Loucy (cell line): ENCODE results near the gene DNAJC5G.

ENCODE experiments used
- H2AFZ ChIP-seq: fragments of 200-600 bp; sonication (generic); 2 replicates; pipeline ENCODE4 v1.6.0; 2016; ENCODE audit warnings: antibody characterized with exemption, mild to moderate bottlenecking, low read length, moderate library complexity
- H3F3A ChIP-seq: fragments of 200-600 bp; 2 replicates; pipeline ENCODE4 v1.6.0; 2016; ENCODE audit warnings: antibody characterized with exemption, low read depth, mild to moderate bottlenecking
- H3K27me3 ChIP-seq: fragments of 200-600 bp; sonication (generic); 2 replicates; pipeline ENCODE4 v1.6.1; 2014; ENCODE audit warnings: low read length, mild to moderate bottlenecking; ENCODE audit not compliant: insufficient read depth, poor library complexity, severe bottlenecking
- H3K36me3 ChIP-seq: fragments of 200-600 bp; sonication (generic); 2 replicates; pipeline ENCODE4 v1.6.1; 2016; ENCODE audit warnings: low read length; ENCODE audit not compliant: insufficient read depth
- H3K4me1 ChIP-seq: fragments of 200-600 bp; sonication (generic); 2 replicates; pipeline ENCODE4 v1.5.1; 2014; ENCODE audit warnings: low read length, mild to moderate bottlenecking; ENCODE audit not compliant: insufficient read depth, poor library complexity, severe bottlenecking
- H3K4me2 ChIP-seq: fragments of 200-600 bp; sonication (generic); 2 replicates; pipeline ENCODE4 v1.6.0; 2014; ENCODE audit warnings: antibody characterized with exemption, low read length, low read depth, mild to moderate bottlenecking; ENCODE audit not compliant: poor library complexity, severe bottlenecking
- H3K4me3 ChIP-seq: fragments of 200-600 bp; sonication (generic); 2 replicates; pipeline ENCODE4 v1.5.1; 2014; ENCODE audit warnings: low read length, mild to moderate bottlenecking, mixed read lengths; ENCODE audit not compliant: poor library complexity, severe bottlenecking
- H3K79me2 ChIP-seq: fragments of 200-600 bp; sonication (generic); 2 replicates; pipeline ENCODE4 v1.6.1; 2014; ENCODE audit warnings: low read length; ENCODE audit not compliant: insufficient read depth
- H3K9ac ChIP-seq: fragments of 200-600 bp; sonication (generic); 2 replicates; pipeline ENCODE4 v1.6.0; 2014; ENCODE audit warnings: mild to moderate bottlenecking, low read depth, low read length, moderate library complexity; ENCODE audit not compliant: poor library complexity, severe bottlenecking
- H3K9me2 ChIP-seq: fragments of 200-600 bp; sonication (generic); replicated peaks from 2 replicates; pipeline ENCODE4 v1.6.1; 2016; ENCODE audit warnings: low read depth, low read length, mixed read lengths
- H3K9me3 ChIP-seq: fragments of 200-600 bp; sonication (generic); 2 replicates; pipeline ENCODE4 v1.6.1; 2014; ENCODE audit warnings: mild to moderate bottlenecking, antibody characterized with exemption, low read length, low read depth; ENCODE audit not compliant: insufficient read depth
- H4K20me1 ChIP-seq: fragments of 200-600 bp; sonication (generic); 2 replicates; pipeline ENCODE4 v1.6.0; 2014; ENCODE audit warnings: antibody characterized with exemption, low read length, mild to moderate bottlenecking; ENCODE audit not compliant: insufficient read depth, poor library complexity, severe bottlenecking
- EZH2phosphoT487 ChIP-seq: fragments of 200-600 bp; IDR thresholded peaks from 2 replicates; pipeline ENCODE4 v1.6.1; 2018; ENCODE audit warnings: antibody characterized with exemption, mild to moderate bottlenecking, moderate library complexity, borderline replicate concordance
- TF ChIP-seq, protein P1 (sequence below): fragments of 200-600 bp; sonication (generic); conservative IDR thresholded peaks from 2 replicates; pipeline ENCODE4 v1.5.1; 2014; ENCODE audit warnings: mild to moderate bottlenecking, antibody characterized with exemption, low read length

Gene DNAJC5G

GRCh38 chr2:27247893-27248292 is 27.3 kb upstream of the DNAJC5G start:
- no peaks in the 10 kb centered on the region for H3K4me1 ChIP-seq
- H3K36me3 ChIP-seq, result peaks cover 18% of the 10 kb centered on the region; the same call in 1 of the 2 replicates

GRCh38 chr2:27249159-27249890 is 25.9 kb upstream of the DNAJC5G start:
- Histone ChIP-seq H3K9me2 (no peaks in the 10 kb centered on the region), H3K27me3 (no peaks in the 10 kb centered on the region), H3K9me3 (no peaks in the 10 kb centered on the region), H2AFZ (no peak overlapping the region), H4K20me1 (no peaks in the 10 kb centered on the region), H3K4me2 (no peak overlapping the region), H3F3A (no peaks in the 10 kb centered on the region), H3K36me3 (peaks cover 4% of the 10 kb centered on the region; the same call in 1 of the 2 replicates), H3K79me2 (no peaks in the 10 kb centered on the region), H3K4me1 (no peaks in the 10 kb centered on the region), H3K4me3 (no peak overlapping the region), H3K9ac (no peak overlapping the region)
- TF ChIP-seq, protein P1, sequence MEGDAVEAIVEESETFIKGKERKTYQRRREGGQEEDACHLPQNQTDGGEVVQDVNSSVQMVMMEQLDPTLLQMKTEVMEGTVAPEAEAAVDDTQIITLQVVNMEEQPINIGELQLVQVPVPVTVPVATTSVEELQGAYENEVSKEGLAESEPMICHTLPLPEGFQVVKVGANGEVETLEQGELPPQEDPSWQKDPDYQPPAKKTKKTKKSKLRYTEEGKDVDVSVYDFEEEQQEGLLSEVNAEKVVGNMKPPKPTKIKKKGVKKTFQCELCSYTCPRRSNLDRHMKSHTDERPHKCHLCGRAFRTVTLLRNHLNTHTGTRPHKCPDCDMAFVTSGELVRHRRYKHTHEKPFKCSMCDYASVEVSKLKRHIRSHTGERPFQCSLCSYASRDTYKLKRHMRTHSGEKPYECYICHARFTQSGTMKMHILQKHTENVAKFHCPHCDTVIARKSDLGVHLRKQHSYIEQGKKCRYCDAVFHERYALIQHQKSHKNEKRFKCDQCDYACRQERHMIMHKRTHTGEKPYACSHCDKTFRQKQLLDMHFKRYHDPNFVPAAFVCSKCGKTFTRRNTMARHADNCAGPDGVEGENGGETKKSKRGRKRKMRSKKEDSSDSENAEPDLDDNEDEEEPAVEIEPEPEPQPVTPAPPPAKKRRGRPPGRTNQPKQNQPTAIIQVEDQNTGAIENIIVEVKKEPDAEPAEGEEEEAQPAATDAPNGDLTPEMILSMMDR, result no peak
- TF ChIP-seq EZH2phosphoT487, result no peak

More at GRCh38 chr2:27247893-27248292, 27.3 kb upstream of the DNAJC5G start:
- Histone ChIP-seq H3K9me3 (no peaks in the 10 kb centered on the region), H3K9ac (no peak overlapping the region), H4K20me1 (no peaks in the 10 kb centered on the region), H3K79me2 (no peaks in the 10 kb centered on the region), H3K4me2 (no peak overlapping the region), H3K27me3 (no peaks in the 10 kb centered on the region), H3K4me3 (no peak overlapping the region), H2AFZ (no peak overlapping the region), H3K9me2 (no peaks in the 10 kb centered on the region), H3F3A (no peaks in the 10 kb centered on the region)
- no peak for TF ChIP-seq EZH2phosphoT487
- TF ChIP-seq, protein P1, result no peak

DNA sequence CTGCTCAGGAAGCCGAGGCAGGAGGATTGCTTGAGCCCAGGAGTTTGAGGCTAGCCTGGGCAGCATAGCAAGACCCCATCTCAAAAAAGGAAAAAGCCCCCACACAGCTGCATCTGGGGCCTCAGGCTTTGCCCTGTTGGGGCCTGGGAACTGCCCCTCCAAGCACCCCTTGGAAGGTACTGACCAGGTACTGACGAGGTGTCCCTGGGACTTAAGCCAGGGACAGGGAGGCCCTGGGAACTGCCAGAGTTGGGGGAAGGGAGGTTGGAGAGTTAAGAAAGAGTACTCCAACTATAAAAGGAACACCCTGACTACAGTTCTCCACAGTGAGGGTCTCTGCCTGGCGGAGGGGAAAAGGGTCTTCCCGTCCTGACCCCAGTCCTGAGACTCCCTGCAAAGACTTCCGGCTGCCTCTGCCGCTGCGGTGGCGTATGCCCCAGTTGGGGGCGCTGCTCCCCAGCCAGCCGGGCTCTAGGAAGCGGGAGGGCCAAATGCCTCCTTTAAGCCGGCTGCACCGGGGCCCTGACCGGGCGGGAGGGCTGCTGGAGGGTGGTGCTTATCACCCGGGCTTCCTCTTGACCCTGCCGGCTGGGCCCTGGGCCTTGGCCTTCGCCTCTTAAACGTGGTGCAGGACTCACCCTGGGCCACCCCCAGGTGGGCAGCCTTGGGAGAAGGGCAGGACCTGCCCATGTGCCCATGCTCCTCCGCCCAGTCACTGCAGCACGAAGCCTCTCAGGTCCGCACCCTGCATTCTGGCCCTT is 25.2 kb upstream of the DNAJC5G start:
- no peak overlapping the region for H3K9ac ChIP-seq
- no peaks in the 10 kb centered on the region for H3F3A ChIP-seq
- H3K36me3 ChIP-seq, result no peaks in the 10 kb centered on the region
- H3K79me2 ChIP-seq, result no peaks in the 10 kb centered on the region
- H3K4me3 ChIP-seq, result no peak overlapping the region
- no peaks in the 10 kb centered on the region for H3K4me1 ChIP-seq
- H3K9me2 ChIP-seq, result no peaks in the 10 kb centered on the region
- H3K4me2 ChIP-seq, result no peak overlapping the region
- no peaks in the 10 kb centered on the region for H4K20me1 ChIP-seq
- H2AFZ ChIP-seq, result no peak overlapping the region
- no peaks in the 10 kb centered on the region for H3K27me3 ChIP-seq
- H3K9me3 ChIP-seq, result no peaks in the 10 kb centered on the region
- no peak for TF ChIP-seq EZH2phosphoT487
- TF ChIP-seq, protein P1, result peak; percentile 54
